Neural crest cell (in vitro differentiated cells): ENCODE results near the gene MYOF. TPM values are rescaled to one million over a fixed set of nuclear protein-coding genes. Genes with fewer than 3 reads are reported as not detected.

Source experiments
- DNase-seq: peaks from one replicate; pipeline ENCODE4 v3.0.0; 2021; ENCODE audit warnings: low read depth, mixed read lengths, low spot score
- H3K27ac Mint-ChIP-seq: one replicate; pipeline ENCODE4 v1.8.0; 2021; ENCODE audit warnings: mild to moderate bottlenecking, mixed read lengths; ENCODE audit not compliant: unreplicated experiment
- H3K27me3 Mint-ChIP-seq: 2 replicates; pipeline ENCODE4 v1.8.0; 2021; ENCODE audit warnings: low read depth, mild to moderate bottlenecking, mixed read lengths
- H3K36me3 Mint-ChIP-seq: 2 replicates; pipeline ENCODE4 v1.8.0; 2021; ENCODE audit warnings: low read depth, mild to moderate bottlenecking, mixed read lengths
- H3K4me1 Mint-ChIP-seq: 2 replicates; pipeline ENCODE4 v1.8.0; 2021; ENCODE audit warnings: mixed read lengths
- H3K4me3 Mint-ChIP-seq: one replicate; pipeline ENCODE4 v1.8.0; 2021; ENCODE audit warnings: mild to moderate bottlenecking, mixed read lengths
- H3K9me3 Mint-ChIP-seq: 2 replicates; pipeline ENCODE4 v1.8.0; 2021; ENCODE audit warnings: mixed read lengths
- CTCF ChIP-seq: fragments of 200-600 bp; sonication (generic); conservative IDR thresholded peaks from 2 replicates; pipeline ENCODE4 v1.5.0; 2021; ENCODE audit warnings: antibody characterized with exemption, mild to moderate bottlenecking
- total RNA-seq: library from RNA; stranded (reverse); gene quantifications from 2 replicates; pipeline ENCODE4 v1.2.1, GENCODE V29; 2021

MYOF gene
- total RNA-seq, 1 donor from 2014 or later: 4.0 TPM

- peaks cover 21% of the 10 kb centered on the region for H3K4me1 Mint-ChIP-seq
- no peak overlapping the region for H3K4me3 Mint-ChIP-seq
- no peaks in the 10 kb centered on the region for H3K9me3 Mint-ChIP-seq
- peaks cover 17% of the 10 kb centered on the region for H3K27me3 Mint-ChIP-seq
- no peak for TF ChIP-seq CTCF
- no peaks in the 10 kb centered on the region for H3K36me3 Mint-ChIP-seq
- H3K27ac Mint-ChIP-seq: no peak overlapping the region
- DNase-seq: no peak
These were observed 3.3 kb downstream of the MYOF start for GRCh38 chr10:93478873-93479272.

GRCh38 chr10:93476756-93477155 lies 5.4 kb downstream of the MYOF start:
- Mint-ChIP-seq H3K27me3 (peaks cover 10% of the 10 kb centered on the region), H3K9me3 (no peaks in the 10 kb centered on the region), H3K4me3 (no peak overlapping the region), H3K27ac (peak overlapping the region; percentile 5), H3K36me3 (no peaks in the 10 kb centered on the region), H3K4me1 (peaks cover 22% of the 10 kb centered on the region)
- DNase-seq: no peak
- TF ChIP-seq CTCF: no peak

- Mint-ChIP-seq H3K9me3 (no peaks in the 10 kb centered on the region), H3K27me3 (peaks cover 1% of the 10 kb centered on the region), H3K4me1 (peaks cover 22% of the 10 kb centered on the region), H3K27ac (no peak overlapping the region), H3K36me3 (no peaks in the 10 kb centered on the region), H3K4me3 (no peak overlapping the region)
- no peak for TF ChIP-seq CTCF
- DNase-seq: no peak
These were observed 6.3 kb downstream of the MYOF start for GRCh38 chr10:93475871-93476270.

GRCh38 chr10:93475227-93475626 lies 6.9 kb downstream of the MYOF start:
- no peaks in the 10 kb centered on the region for H3K9me3 Mint-ChIP-seq

GRCh38 chr10:93473804-93474472 lies 8.2 kb downstream of the MYOF start:
- Mint-ChIP-seq H3K27me3 (no peaks in the 10 kb centered on the region), H3K4me3 (no peak overlapping the region), H3K4me1 (peaks cover 29% of the 10 kb centered on the region), H3K27ac (no peak overlapping the region), H3K9me3 (no peaks in the 10 kb centered on the region), H3K36me3 (no peaks in the 10 kb centered on the region)
- no peak for DNase-seq
- no peak for TF ChIP-seq CTCF

More at GRCh38 chr10:93475227-93475626, 6.9 kb downstream of the MYOF start:
- Mint-ChIP-seq H3K36me3 (no peaks in the 10 kb centered on the region), H3K4me3 (no peak overlapping the region), H3K27me3 (no peaks in the 10 kb centered on the region), H3K27ac (no peak overlapping the region), H3K4me1 (peaks cover 26% of the 10 kb centered on the region)
- DNase-seq: no peak
- TF ChIP-seq CTCF: no peak
